Nephron (organoid): ENCODE results near the gene ANKH.
A peak's percentile ranks its signal among the peaks of the same experiment; 100 is the strongest.
"Not testable (repeated sequence)": the region's sequence is repeated elsewhere in the genome, so short reads cannot be mapped to it uniquely, and the experiment has no call there.

ENCODE experiments used
- H3K27ac Mint-ChIP-seq, 3 experiments: 2 replicates each; pipeline ENCODE4 v1.8.0; 2020; ENCODE audit warnings: mixed read lengths in 3 of 3, mild to moderate bottlenecking in 2 of 3, moderate library complexity in 1 of 3
- H3K27me3 Mint-ChIP-seq: 2 replicates; pipeline ENCODE4 v1.8.0; 2021; ENCODE audit warnings: low read depth, mild to moderate bottlenecking, moderate library complexity, mixed read lengths
- H3K36me3 Mint-ChIP-seq: 2 replicates; pipeline ENCODE4 v1.8.0; 2020; ENCODE audit warnings: low read depth, mixed read lengths
- H3K4me1 Mint-ChIP-seq: 2 replicates; pipeline ENCODE4 v1.8.0; 2020; ENCODE audit warnings: mixed read lengths
- H3K4me3 Mint-ChIP-seq, 3 experiments: 2 replicates each; pipeline ENCODE4 v1.8.0; 2020; ENCODE audit warnings: mild to moderate bottlenecking in 3 of 3, mixed read lengths in 3 of 3, moderate library complexity in 2 of 3
- H3K9me3 Mint-ChIP-seq: 2 replicates; pipeline ENCODE4 v1.8.0; 2020; ENCODE audit warnings: mixed read lengths
- CTCF ChIP-seq, 3 experiments: fragments of 200-600 bp; sonication (generic); IDR thresholded peaks; one replicate each; pipeline ENCODE4 v1.5.0; 2021; ENCODE audit warnings: antibody characterized with exemption in 3 of 3; ENCODE audit not compliant: unreplicated experiment in 3 of 3

Gene ANKH

GRCh38 chr5:14824499-14824898, 47.1 kb downstream of the ANKH start:
- Mint-ChIP-seq H3K27ac (no peak overlapping the region), H3K36me3 (no peaks in the 10 kb centered on the region), H3K27me3 (peaks cover 9% of the 10 kb centered on the region), H3K4me1 (peaks cover 23% of the 10 kb centered on the region), H3K9me3 (no peaks in the 10 kb centered on the region), H3K4me3 (no peak overlapping the region)
- no peak for TF ChIP-seq CTCF (IDR thresholded peaks at IDR 0.05; ENCODE audit: unreplicated experiment in 3 of 3)

- H3K36me3 Mint-ChIP-seq, result no peaks in the 10 kb centered on the region
- H3K27ac Mint-ChIP-seq, result peak overlapping the region in 1 of 3 experiments; percentile 26
- TF ChIP-seq CTCF (IDR thresholded peaks at IDR 0.05; ENCODE audit: unreplicated experiment in 3 of 3), result no peak
- H3K9me3 Mint-ChIP-seq, result no peaks in the 10 kb centered on the region
- no peak overlapping the region for H3K4me3 Mint-ChIP-seq
- H3K4me1 Mint-ChIP-seq, result peaks cover 23% of the 10 kb centered on the region
- H3K27me3 Mint-ChIP-seq, result peaks cover 9% of the 10 kb centered on the region
Observed at GRCh38 chr5:14821100-14821845, 50.3 kb downstream of the ANKH start.

GRCh38 chr5:14818931-14819790, 52.4 kb downstream of the ANKH start:
- Mint-ChIP-seq H3K4me3 (no peak overlapping the region), H3K27me3 (peaks cover 9% of the 10 kb centered on the region), H3K4me1 (peaks cover 23% of the 10 kb centered on the region), H3K9me3 (no peaks in the 10 kb centered on the region), H3K36me3 (no peaks in the 10 kb centered on the region), H3K27ac (no peak overlapping the region)
- TF ChIP-seq CTCF (IDR thresholded peaks at IDR 0.05; ENCODE audit: unreplicated experiment in 3 of 3), result no peak

GRCh38 chr5:14817762-14818136, 53.8 kb downstream of the ANKH start:
- H3K4me1 Mint-ChIP-seq, result peaks cover 23% of the 10 kb centered on the region
- not testable (repeated sequence) for H3K27me3 Mint-ChIP-seq, H3K9me3 Mint-ChIP-seq, H3K4me3 Mint-ChIP-seq, H3K27ac Mint-ChIP-seq, H3K36me3 Mint-ChIP-seq

- TF ChIP-seq CTCF (IDR thresholded peaks at IDR 0.05; ENCODE audit: unreplicated experiment in 3 of 3), result no peak
- Mint-ChIP-seq H3K4me1 (peaks cover 18% of the 10 kb centered on the region), H3K27ac (no peak overlapping the region), H3K36me3 (no peaks in the 10 kb centered on the region), H3K27me3 (peaks cover 4% of the 10 kb centered on the region), H3K4me3 (no peak overlapping the region), H3K9me3 (no peaks in the 10 kb centered on the region)
Observed at GRCh38 chr5:14816999-14817761, 54.4 kb downstream of the ANKH start.

- H3K9me3 Mint-ChIP-seq, result no peaks in the 10 kb centered on the region
- no peak overlapping the region for H3K27ac Mint-ChIP-seq
- H3K27me3 Mint-ChIP-seq, result peaks cover 4% of the 10 kb centered on the region
- peaks cover 15% of the 10 kb centered on the region for H3K4me1 Mint-ChIP-seq
- no peaks in the 10 kb centered on the region for H3K36me3 Mint-ChIP-seq
- TF ChIP-seq CTCF (IDR thresholded peaks at IDR 0.05; ENCODE audit: unreplicated experiment in 3 of 3), result no peak
- no peak overlapping the region for H3K4me3 Mint-ChIP-seq
Observed at GRCh38 chr5:14816374-14816998, 55.1 kb downstream of the ANKH start.
